Activated T-cell treated with anti-CD3 and anti-CD28 coated beads, Interleukin-2, amount 50 U/mL, for 24 hours (primary cell): Measurements from ENCODE around the gene ARRDC4.
"Not testable (repeated sequence)": the region's sequence is repeated elsewhere in the genome, so short reads cannot be mapped to it uniquely, and the experiment has no call there.

Experiments
- DNase-seq: peaks from one replicate; pipeline ENCODE4 v3.0.0-alpha.2; 2020
- H3K27ac Mint-ChIP-seq: 2 replicates; pipeline ENCODE4 v1.8.0; 2020; ENCODE audit warnings: mild to moderate bottlenecking, mixed read lengths
- H3K27me3 Mint-ChIP-seq: 2 replicates; pipeline ENCODE4 v1.8.0; 2020; ENCODE audit warnings: mixed read lengths
- H3K36me3 Mint-ChIP-seq: 2 replicates; pipeline ENCODE4 v1.8.0; 2020; ENCODE audit warnings: low read depth, mixed read lengths
- H3K4me1 Mint-ChIP-seq: 2 replicates; pipeline ENCODE4 v1.8.0; 2020; ENCODE audit warnings: low read depth, mixed read lengths
- H3K4me3 Mint-ChIP-seq: 2 replicates; pipeline ENCODE4 v1.8.0; 2020; ENCODE audit warnings: mild to moderate bottlenecking, moderate library complexity, mixed read lengths
- H3K9me3 Mint-ChIP-seq: 2 replicates; pipeline ENCODE4 v1.8.0; 2020; ENCODE audit warnings: mixed read lengths

Gene ARRDC4

GRCh38 chr15:97978401-97979139, 18.1 kb downstream of the ARRDC4 start:
- H3K36me3 Mint-ChIP-seq: no peaks in the 10 kb centered on the region
- no peaks in the 10 kb centered on the region for H3K27me3 Mint-ChIP-seq
- no peak for DNase-seq
- no peak overlapping the region for H3K27ac Mint-ChIP-seq
- H3K9me3 Mint-ChIP-seq: no peaks in the 10 kb centered on the region
- H3K4me3 Mint-ChIP-seq: no peak overlapping the region
- peaks cover 21% of the 10 kb centered on the region for H3K4me1 Mint-ChIP-seq

GRCh38 chr15:97979140-97979520, 18.6 kb downstream of the ARRDC4 start:
- DNase-seq: no peak
- no peak overlapping the region for H3K4me3 Mint-ChIP-seq
- H3K4me1 Mint-ChIP-seq: peaks cover 25% of the 10 kb centered on the region
- H3K27me3 Mint-ChIP-seq: no peaks in the 10 kb centered on the region
- H3K9me3 Mint-ChIP-seq: no peaks in the 10 kb centered on the region
- H3K36me3 Mint-ChIP-seq: no peaks in the 10 kb centered on the region
- no peak overlapping the region for H3K27ac Mint-ChIP-seq

- Mint-ChIP-seq H3K27ac (no peak overlapping the region), H3K36me3 (peaks cover under 1% of the 10 kb centered on the region), H3K9me3 (peaks cover 4% of the 10 kb centered on the region), H3K27me3 (no peaks in the 10 kb centered on the region), H3K4me1 (peaks cover 25% of the 10 kb centered on the region), H3K4me3 (no peak overlapping the region)
- DNase-seq: no peak
These were observed 20.6 kb downstream of the ARRDC4 start for GRCh38 chr15:97981058-97981457.

GRCh38 chr15:97981758-97982157, 21.3 kb downstream of the ARRDC4 start:
- Mint-ChIP-seq H3K4me3 (no peak overlapping the region), H3K27ac (no peak overlapping the region), H3K4me1 (peaks cover 25% of the 10 kb centered on the region), H3K9me3 (peaks cover 11% of the 10 kb centered on the region), H3K27me3 (no peaks in the 10 kb centered on the region), H3K36me3 (peaks cover 6% of the 10 kb centered on the region)
- DNase-seq: no peak

GRCh38 chr15:97984157-97984556, 23.7 kb downstream of the ARRDC4 start:
- Mint-ChIP-seq H3K9me3 (peaks cover 15% of the 10 kb centered on the region), H3K27me3 (no peaks in the 10 kb centered on the region), H3K36me3 (peaks cover 6% of the 10 kb centered on the region), H3K27ac (no peak overlapping the region), H3K4me1 (peaks cover 25% of the 10 kb centered on the region), H3K4me3 (no peak overlapping the region)
- DNase-seq: no peak

- H3K36me3 Mint-ChIP-seq, DNase-seq, H3K27ac Mint-ChIP-seq, H3K27me3 Mint-ChIP-seq, H3K4me3 Mint-ChIP-seq: not testable (repeated sequence)
- Mint-ChIP-seq H3K9me3 (peaks cover 15% of the 10 kb centered on the region), H3K4me1 (peaks cover 18% of the 10 kb centered on the region)
These were observed 25.5 kb downstream of the ARRDC4 start for GRCh38 chr15:97985979-97986378.

- no peak for DNase-seq
- peaks cover 10% of the 10 kb centered on the region for H3K4me1 Mint-ChIP-seq
- peaks cover 6% of the 10 kb centered on the region for H3K36me3 Mint-ChIP-seq
- H3K9me3 Mint-ChIP-seq: peaks cover 15% of the 10 kb centered on the region
- H3K27ac Mint-ChIP-seq: no peak overlapping the region
- no peaks in the 10 kb centered on the region for H3K27me3 Mint-ChIP-seq
- no peak overlapping the region for H3K4me3 Mint-ChIP-seq
These were observed 26.3 kb downstream of the ARRDC4 start for GRCh38 chr15:97986781-97987180.

- no peak for DNase-seq
- no peak overlapping the region for H3K27ac Mint-ChIP-seq
- peaks cover 15% of the 10 kb centered on the region for H3K9me3 Mint-ChIP-seq
- peaks cover 3% of the 10 kb centered on the region for H3K4me1 Mint-ChIP-seq
- H3K27me3 Mint-ChIP-seq: no peaks in the 10 kb centered on the region
- peaks cover 6% of the 10 kb centered on the region for H3K36me3 Mint-ChIP-seq
- H3K4me3 Mint-ChIP-seq: no peak overlapping the region
These were observed 28.8 kb downstream of the ARRDC4 start for GRCh38 chr15:97989299-97989698.

GRCh38 chr15:97991972-97992541, 31.6 kb downstream of the ARRDC4 start:
- peaks cover 4% of the 10 kb centered on the region for H3K9me3 Mint-ChIP-seq
- H3K27ac Mint-ChIP-seq: no peak overlapping the region
- DNase-seq: no peak
- no peak overlapping the region for H3K4me3 Mint-ChIP-seq
- no peaks in the 10 kb centered on the region for H3K36me3 Mint-ChIP-seq
- no peaks in the 10 kb centered on the region for H3K27me3 Mint-ChIP-seq
- H3K4me1 Mint-ChIP-seq: peaks cover 17% of the 10 kb centered on the region

GRCh38 chr15:97992823-97993222, 32.3 kb downstream of the ARRDC4 start:
- H3K27me3 Mint-ChIP-seq: no peaks in the 10 kb centered on the region

GRCh38 chr15:97993310-97993738, 32.8 kb downstream of the ARRDC4 start:
- Mint-ChIP-seq H3K27me3 (no peaks in the 10 kb centered on the region), H3K4me3 (no peak overlapping the region), H3K4me1 (peaks cover 17% of the 10 kb centered on the region), H3K27ac (no peak overlapping the region), H3K36me3 (no peaks in the 10 kb centered on the region), H3K9me3 (no peaks in the 10 kb centered on the region)
- DNase-seq: no peak

More at GRCh38 chr15:97992823-97993222, 32.3 kb downstream of the ARRDC4 start:
- Mint-ChIP-seq H3K4me1 (peaks cover 17% of the 10 kb centered on the region), H3K9me3 (peaks cover 4% of the 10 kb centered on the region), H3K27ac (no peak overlapping the region), H3K36me3 (no peaks in the 10 kb centered on the region), H3K4me3 (no peak overlapping the region)
- DNase-seq: no peak

GRCh38 chr15:97994236-97994635, 33.7 kb downstream of the ARRDC4 start:
- peaks cover 17% of the 10 kb centered on the region for H3K4me1 Mint-ChIP-seq
- DNase-seq: no peak
- H3K27me3 Mint-ChIP-seq: no peaks in the 10 kb centered on the region
- no peak overlapping the region for H3K4me3 Mint-ChIP-seq
- no peak overlapping the region for H3K27ac Mint-ChIP-seq
- no peaks in the 10 kb centered on the region for H3K36me3 Mint-ChIP-seq
- H3K9me3 Mint-ChIP-seq: no peaks in the 10 kb centered on the region

GRCh38 chr15:97995192-97995591, 34.7 kb downstream of the ARRDC4 start:
- no peak overlapping the region for H3K27ac Mint-ChIP-seq
- peaks cover 17% of the 10 kb centered on the region for H3K4me1 Mint-ChIP-seq
- no peaks in the 10 kb centered on the region for H3K27me3 Mint-ChIP-seq
- H3K36me3 Mint-ChIP-seq: no peaks in the 10 kb centered on the region
- no peak for DNase-seq
- H3K9me3 Mint-ChIP-seq: no peaks in the 10 kb centered on the region
- no peak overlapping the region for H3K4me3 Mint-ChIP-seq

GRCh38 chr15:97995881-97996603, 35.5 kb downstream of the ARRDC4 start:
- Mint-ChIP-seq H3K4me3 (no peak overlapping the region), H3K27me3 (no peaks in the 10 kb centered on the region), H3K4me1 (peaks cover 17% of the 10 kb centered on the region), H3K9me3 (no peaks in the 10 kb centered on the region), H3K27ac (no peak overlapping the region), H3K36me3 (no peaks in the 10 kb centered on the region)
- no peak for DNase-seq
